Measurements from ENCODE around the gene ARHGAP42. TPM values are rescaled to one million over a fixed set of nuclear protein-coding genes. Genes with fewer than 3 reads are reported as not detected.

ARHGAP42 gene
- total RNA-seq, 1 donor from 2014 or later: 25.3 TPM

DNA sequence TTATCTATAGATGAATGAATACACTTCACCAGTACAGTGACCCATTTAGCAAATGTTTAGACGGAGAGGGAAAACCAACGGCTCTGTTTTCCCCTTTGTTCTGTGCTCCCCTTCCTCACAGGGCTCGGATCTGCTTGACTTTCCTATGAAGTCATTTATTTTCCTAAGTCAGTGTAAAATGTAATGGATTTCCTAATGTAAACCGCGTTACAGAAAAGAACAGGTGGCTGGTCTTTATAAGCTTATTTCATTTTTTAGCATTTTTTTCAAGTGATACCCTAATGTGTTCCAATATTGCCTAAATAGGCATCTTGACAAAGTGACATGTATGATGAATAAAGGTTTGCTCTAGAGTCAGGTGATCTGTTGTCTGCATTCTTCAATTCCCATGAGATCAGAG lies 235.0 kb downstream of the ARHGAP42 start:
- Mint-ChIP-seq H3K4me1 (ENCODE audit: low read depth) (peaks cover 4% of the 10 kb centered on the region), H3K36me3 (ENCODE audit: insufficient read depth) (no peaks in the 10 kb centered on the region), H3K27me3 (no peaks in the 10 kb centered on the region), H3K4me3 (ENCODE audit: low read depth) (no peak overlapping the region), H3K27ac (no peak overlapping the region), H3K9me3 (ENCODE audit: low read depth) (no peaks in the 10 kb centered on the region)
- no peak for DNase-seq (ENCODE audit: low spot score, unreplicated experiment)
- TF ChIP-seq, protein P1, sequence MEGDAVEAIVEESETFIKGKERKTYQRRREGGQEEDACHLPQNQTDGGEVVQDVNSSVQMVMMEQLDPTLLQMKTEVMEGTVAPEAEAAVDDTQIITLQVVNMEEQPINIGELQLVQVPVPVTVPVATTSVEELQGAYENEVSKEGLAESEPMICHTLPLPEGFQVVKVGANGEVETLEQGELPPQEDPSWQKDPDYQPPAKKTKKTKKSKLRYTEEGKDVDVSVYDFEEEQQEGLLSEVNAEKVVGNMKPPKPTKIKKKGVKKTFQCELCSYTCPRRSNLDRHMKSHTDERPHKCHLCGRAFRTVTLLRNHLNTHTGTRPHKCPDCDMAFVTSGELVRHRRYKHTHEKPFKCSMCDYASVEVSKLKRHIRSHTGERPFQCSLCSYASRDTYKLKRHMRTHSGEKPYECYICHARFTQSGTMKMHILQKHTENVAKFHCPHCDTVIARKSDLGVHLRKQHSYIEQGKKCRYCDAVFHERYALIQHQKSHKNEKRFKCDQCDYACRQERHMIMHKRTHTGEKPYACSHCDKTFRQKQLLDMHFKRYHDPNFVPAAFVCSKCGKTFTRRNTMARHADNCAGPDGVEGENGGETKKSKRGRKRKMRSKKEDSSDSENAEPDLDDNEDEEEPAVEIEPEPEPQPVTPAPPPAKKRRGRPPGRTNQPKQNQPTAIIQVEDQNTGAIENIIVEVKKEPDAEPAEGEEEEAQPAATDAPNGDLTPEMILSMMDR (IDR thresholded peaks at IDR 0.05; ENCODE audit: unreplicated experiment): no peak

DNA sequence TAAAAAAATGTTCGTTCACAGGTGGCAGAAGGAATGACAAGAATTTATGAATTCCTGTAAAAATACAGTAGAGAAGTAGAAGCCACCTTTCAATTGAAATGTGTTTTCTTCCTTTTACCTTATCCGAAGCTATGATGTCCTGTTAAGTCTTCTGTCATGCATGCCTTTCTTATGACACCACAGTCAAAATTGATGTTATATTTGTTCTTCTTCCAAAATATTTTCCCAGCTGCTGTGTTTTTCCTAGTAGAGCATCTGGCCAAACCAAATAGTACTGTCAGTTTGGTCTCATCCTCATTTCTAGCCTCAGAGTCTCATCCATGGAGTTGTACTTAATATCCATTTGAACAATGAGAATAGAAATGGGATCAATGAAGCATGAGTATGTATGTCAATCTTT lies 236.5 kb downstream of the ARHGAP42 start:
- Mint-ChIP-seq H3K4me3 (ENCODE audit: low read depth) (no peak overlapping the region), H3K36me3 (ENCODE audit: insufficient read depth) (no peaks in the 10 kb centered on the region), H3K9me3 (ENCODE audit: low read depth) (no peaks in the 10 kb centered on the region), H3K4me1 (ENCODE audit: low read depth) (peaks cover 6% of the 10 kb centered on the region), H3K27ac (no peak overlapping the region), H3K27me3 (no peaks in the 10 kb centered on the region)
- no peak for DNase-seq (ENCODE audit: low spot score, unreplicated experiment)
- TF ChIP-seq, protein P1 (IDR thresholded peaks at IDR 0.05; ENCODE audit: unreplicated experiment): no peak

- TF ChIP-seq, protein P1 (IDR thresholded peaks at IDR 0.05; ENCODE audit: unreplicated experiment): no peak
- Mint-ChIP-seq H3K9me3 (ENCODE audit: low read depth) (no peaks in the 10 kb centered on the region), H3K4me1 (ENCODE audit: low read depth) (peaks cover 2% of the 10 kb centered on the region), H3K4me3 (ENCODE audit: low read depth) (no peak overlapping the region), H3K27me3 (no peaks in the 10 kb centered on the region), H3K27ac (no peak overlapping the region), H3K36me3 (ENCODE audit: insufficient read depth) (no peaks in the 10 kb centered on the region)
- no peak for DNase-seq (ENCODE audit: low spot score, unreplicated experiment)
Observed at GRCh38 chr11:100925935-100926334, 238.8 kb downstream of the ARHGAP42 start.

GRCh38 chr11:100927579-100927978 lies 240.5 kb downstream of the ARHGAP42 start:
- H3K4me1 Mint-ChIP-seq (ENCODE audit: low read depth): peaks cover 2% of the 10 kb centered on the region
- no peak overlapping the region for H3K4me3 Mint-ChIP-seq (ENCODE audit: low read depth)
- no peaks in the 10 kb centered on the region for H3K9me3 Mint-ChIP-seq (ENCODE audit: low read depth)
- no peak overlapping the region for H3K27ac Mint-ChIP-seq
- H3K27me3 Mint-ChIP-seq: no peaks in the 10 kb centered on the region
- no peaks in the 10 kb centered on the region for H3K36me3 Mint-ChIP-seq (ENCODE audit: insufficient read depth)
- TF ChIP-seq, protein P1 (IDR thresholded peaks at IDR 0.05; ENCODE audit: unreplicated experiment): no peak
- no peak for DNase-seq (ENCODE audit: low spot score, unreplicated experiment)

GRCh38 chr11:100928426-100928825 lies 241.3 kb downstream of the ARHGAP42 start:
- Mint-ChIP-seq H3K27me3 (no peaks in the 10 kb centered on the region), H3K4me1 (ENCODE audit: low read depth) (peaks cover 2% of the 10 kb centered on the region), H3K36me3 (ENCODE audit: insufficient read depth) (no peaks in the 10 kb centered on the region), H3K4me3 (ENCODE audit: low read depth) (no peak overlapping the region), H3K9me3 (ENCODE audit: low read depth) (no peaks in the 10 kb centered on the region), H3K27ac (no peak overlapping the region)
- TF ChIP-seq, protein P1 (IDR thresholded peaks at IDR 0.05; ENCODE audit: unreplicated experiment): no peak
- no peak for DNase-seq (ENCODE audit: low spot score, unreplicated experiment)
